AG04450 (cell line): Measurements from ENCODE around the gene CAMKMT. TPM values are rescaled to one million over a fixed set of nuclear protein-coding genes. Genes with fewer than 3 reads are reported as not detected.
"Not testable (repeated sequence)": the region's sequence is repeated elsewhere in the genome, so short reads cannot be mapped to it uniquely, and the experiment has no call there.

Source experiments
- CTCF ChIA-PET: fragments of 300-600, 350-600 bp; formaldehyde crosslinking; extraction: SDS; loops from one replicate; lab custom pipeline; 2022; ENCODE audit warnings: antibody characterized with exemption, inconsistent platforms; lab: Charles Lee
- POLR2A ChIA-PET: fragments of 350-600 bp; formaldehyde crosslinking; extraction: SDS; loops from one replicate; lab custom pipeline; 2021; ENCODE audit warnings: antibody characterized with exemption, inconsistent platforms; lab: Yijun Ruan, JAX
- DNase-seq: peaks from one replicate; pipeline ENCODE4 v3.0.0-alpha.2; 2011; ENCODE audit warnings: low read depth, low spot score
- H3K27ac ChIP-seq: one replicate; pipeline ENCODE4 v1.5.1; 2012; ENCODE audit warnings: low read depth, low read length, control low read depth
- H3K27me3 ChIP-seq: one replicate; pipeline ENCODE4 v1.6.0; 2012; ENCODE audit warnings: low read length; ENCODE audit not compliant: control insufficient read depth, insufficient read depth
- H3K4me3 ChIP-seq: 2 replicates; pipeline ENCODE4 v1.5.1; 2011; ENCODE audit warnings: mild to moderate bottlenecking, low read depth, low read length, control low read depth
- H3K9me3 ChIP-seq: 2 replicates; pipeline ENCODE4 v1.5.1; 2012; ENCODE audit warnings: low read length; ENCODE audit not compliant: control insufficient read depth, insufficient read depth
- polyA plus RNA-seq: library from polyadenylated mRNA; depleted of rRNA; stranded (reverse); fragments of >200 nt; gene quantifications from 2 replicates; pipeline ENCODE4 v1.2.3, GENCODE V29; 2011
- TF ChIP-seq, protein P1 (sequence below): IDR thresholded peaks from 2 replicates; pipeline ENCODE4 v1.5.1; 2011; ENCODE audit warnings: low read depth, low read length, control low read depth, inconsistent platforms

Gene CAMKMT
- polyA plus RNA-seq, 1 experiment, result 10.2 TPM

- TF ChIP-seq, protein P1, sequence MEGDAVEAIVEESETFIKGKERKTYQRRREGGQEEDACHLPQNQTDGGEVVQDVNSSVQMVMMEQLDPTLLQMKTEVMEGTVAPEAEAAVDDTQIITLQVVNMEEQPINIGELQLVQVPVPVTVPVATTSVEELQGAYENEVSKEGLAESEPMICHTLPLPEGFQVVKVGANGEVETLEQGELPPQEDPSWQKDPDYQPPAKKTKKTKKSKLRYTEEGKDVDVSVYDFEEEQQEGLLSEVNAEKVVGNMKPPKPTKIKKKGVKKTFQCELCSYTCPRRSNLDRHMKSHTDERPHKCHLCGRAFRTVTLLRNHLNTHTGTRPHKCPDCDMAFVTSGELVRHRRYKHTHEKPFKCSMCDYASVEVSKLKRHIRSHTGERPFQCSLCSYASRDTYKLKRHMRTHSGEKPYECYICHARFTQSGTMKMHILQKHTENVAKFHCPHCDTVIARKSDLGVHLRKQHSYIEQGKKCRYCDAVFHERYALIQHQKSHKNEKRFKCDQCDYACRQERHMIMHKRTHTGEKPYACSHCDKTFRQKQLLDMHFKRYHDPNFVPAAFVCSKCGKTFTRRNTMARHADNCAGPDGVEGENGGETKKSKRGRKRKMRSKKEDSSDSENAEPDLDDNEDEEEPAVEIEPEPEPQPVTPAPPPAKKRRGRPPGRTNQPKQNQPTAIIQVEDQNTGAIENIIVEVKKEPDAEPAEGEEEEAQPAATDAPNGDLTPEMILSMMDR, result no peak
- no peak for DNase-seq
- ChIA-PET POLR2A (no interaction called here), CTCF (interaction anchor here (1.0 kb wide), 1 partner anchor 21 kb away, joined by 4 read pairs; no protein-coding TSS in a partner anchor)
- H3K9me3 ChIP-seq, result no peaks in the 10 kb centered on the region
- no peaks in the 10 kb centered on the region for H3K27me3 ChIP-seq
- H3K4me3 ChIP-seq, result no peak overlapping the region
- no peak overlapping the region for H3K27ac ChIP-seq
Observed at GRCh38 chr2:44372246-44372645, 10.5 kb downstream of the CAMKMT start.

DNA sequence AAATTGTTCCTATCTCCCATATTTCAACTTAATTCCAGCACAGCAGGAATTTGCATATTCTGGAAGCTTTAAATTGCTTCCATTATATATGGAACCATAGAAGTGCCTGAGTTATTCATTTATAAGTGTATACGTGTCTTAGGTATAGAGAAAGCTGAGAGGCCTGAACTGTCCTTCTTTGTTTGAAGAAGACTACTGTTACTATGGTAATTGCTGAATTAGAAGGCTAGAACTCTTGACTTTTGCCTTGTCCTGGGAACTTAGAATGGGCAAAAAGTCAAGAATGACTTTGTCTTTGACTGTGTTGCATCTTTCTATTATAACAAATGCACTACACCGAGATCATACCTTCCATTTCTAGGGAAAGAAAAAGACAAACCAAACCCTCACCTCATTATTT lies 15.7 kb downstream of the CAMKMT start:
- ChIA-PET CTCF (interaction anchor here (1.1 to 1.9 kb wide), 5 partner anchors 12 to 291 kb away, joined by 3 to 9 read pairs (median 6); no protein-coding TSS in a partner anchor), POLR2A (no interaction called here)
- TF ChIP-seq, protein P1, result no peak
- H3K27me3 ChIP-seq, result no peaks in the 10 kb centered on the region
- DNase-seq, result no peak
- H3K9me3 ChIP-seq, result no peaks in the 10 kb centered on the region
- H3K4me3 ChIP-seq, result no peak overlapping the region
- no peak overlapping the region for H3K27ac ChIP-seq

GRCh38 chr2:44385226-44385625 lies 23.5 kb downstream of the CAMKMT start:
- CTCF ChIA-PET, result interaction anchor here (0.6 to 0.7 kb wide), 2 partner anchors 94 to 1397 kb away, joined by 3 read pairs; no protein-coding TSS in a partner anchor
- H3K4me3 ChIP-seq, DNase-seq, H3K27me3 ChIP-seq, H3K27ac ChIP-seq, POLR2A ChIA-PET, H3K9me3 ChIP-seq: not testable (repeated sequence)

DNA sequence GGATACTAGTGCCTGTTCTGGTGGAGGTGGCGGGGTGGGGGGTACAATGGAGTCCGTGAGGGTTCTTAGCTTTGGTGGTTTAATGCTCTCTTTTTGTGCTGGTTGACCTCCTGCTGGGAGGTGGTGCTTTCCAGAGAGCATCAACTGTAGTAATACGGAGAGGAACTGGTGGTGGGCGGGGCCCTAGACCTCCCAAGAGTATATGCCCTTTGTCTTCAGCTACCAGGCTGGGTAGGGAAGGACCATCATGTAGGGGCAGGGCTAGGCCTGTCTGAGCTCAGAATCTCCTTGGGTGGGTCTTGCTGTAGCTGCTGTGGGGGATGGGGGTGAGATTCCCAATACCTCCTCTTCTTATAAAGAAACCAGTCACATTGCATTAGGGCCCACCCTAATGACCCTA lies 27.1 kb downstream of the CAMKMT start:
- no peak overlapping the region for H3K4me3 ChIP-seq
- H3K27ac ChIP-seq, result no peak overlapping the region
- POLR2A ChIA-PET, result no interaction called here
- TF ChIP-seq, protein P1, result no peak
- H3K27me3 ChIP-seq, result no peaks in the 10 kb centered on the region
- CTCF ChIA-PET, result interaction anchor here (1.4 to 11.7 kb wide), 5 partner anchors 12 to 345 kb away, joined by 4 to 136 read pairs (median 29); no protein-coding TSS in a partner anchor
- H3K9me3 ChIP-seq, result no peaks in the 10 kb centered on the region
- DNase-seq, result no peak

- ChIA-PET POLR2A (no interaction called here), CTCF (interaction anchor here (0.8 to 11.7 kb wide), 8 partner anchors 10 to 566 kb away, joined by 5 to 136 read pairs (median 24); no protein-coding TSS in a partner anchor)
- H3K27ac ChIP-seq, result no peak overlapping the region
- no peak for DNase-seq
- H3K4me3 ChIP-seq, result no peak overlapping the region
- no peaks in the 10 kb centered on the region for H3K9me3 ChIP-seq
- TF ChIP-seq, protein P1, result peak; percentile 42; the same call in 1 of the 2 replicates
- no peaks in the 10 kb centered on the region for H3K27me3 ChIP-seq
Observed at GRCh38 chr2:44389895-44390294, 28.1 kb downstream of the CAMKMT start.
